Heart right ventricle (tissue), 16 donors: ENCODE results near the gene ZBED2. TPM values are rescaled to one million over a fixed set of nuclear protein-coding genes. Genes with fewer than 3 reads are reported as not detected.

ENCODE experiments used
- ATAC-seq, 8 donors: fragments of 200-7000 bp; cut with Tn5 transposase; one replicate each; pipeline ENCODE4 v1.9.1; 2020; ENCODE audit warnings: mild to moderate bottlenecking in 8 of 8, moderate library complexity in 8 of 8, moderate number of reproducible peaks in 1 of 8
- DNase-seq, 2 donors: peaks; one replicate each; pipeline ENCODE4 v3.0.0-alpha.2; 2020
- H3K27ac ChIP-seq, 10 donors: fragments of 200-600 bp; sonication (generic) in 2 of 10; one replicate each; pipeline versions ENCODE4 v1.5.0 to v1.8.0; 2020 to 2022; ENCODE audit warnings: mild to moderate bottlenecking in 3 of 10
- H3K27me3 ChIP-seq, 7 donors: fragments of 200-600 bp; one replicate each; pipeline ENCODE4 v1.8.0; 2021 to 2022; ENCODE audit warnings: mild to moderate bottlenecking in 2 of 7
- H3K36me3 ChIP-seq, 9 donors: fragments of 200-600 bp; sonication (generic) in 1 of 9; one replicate each; pipeline versions ENCODE4 v1.5.0 to v1.8.0; 2020 to 2022; ENCODE audit warnings: mild to moderate bottlenecking in 2 of 9
- H3K4me1 ChIP-seq, 9 donors: fragments of 200-600 bp; sonication (generic) in 1 of 9; one replicate each; pipeline versions ENCODE4 v1.5.0 to v1.8.0; 2020 to 2022; ENCODE audit warnings: mild to moderate bottlenecking in 4 of 9
- H3K4me3 ChIP-seq, 10 donors: fragments of 200-600 bp; sonication (generic) in 2 of 10; one replicate each; pipeline versions ENCODE4 v1.5.0 to v1.8.0; 2020 to 2022; ENCODE audit warnings: mild to moderate bottlenecking in 7 of 10, moderate library complexity in 2 of 10
- H3K9me3 ChIP-seq, 11 donors: fragments of 200-600 bp in 10 of 11; sonication (generic) in 2 of 11; one replicate each; pipeline versions ENCODE4 v1.5.0 to v1.8.0; 2013 to 2022; ENCODE audit warnings: mild to moderate bottlenecking in 2 of 11, control low read depth in 1 of 11, moderate library complexity in 1 of 11
- WGBS, 2 donors: extraction: QIAGEN DNeasy Blood & Tissue Kit; methylation state at CpG; one replicate each; pipeline ENCODE4 v1.1.7; 2013; ENCODE audit warnings: inconsistent platforms in 1 of 2; 5-methylcytosine and 5-hydroxymethylcytosine counted together
- intact Hi-C, 10 donors: fragments of 100-400 bp; cut with DNase I; formaldehyde crosslinking; loops; one replicate each; pipeline versions ENCODE4 v1.11.1 to v1.14.2; 2022
- polyA plus RNA-seq, 2 donors: library from polyadenylated mRNA; stranded (reverse); fragments of 200-250 nt; gene quantifications; one replicate each; pipeline ENCODE4 v1.2.3, GENCODE V29; 2013
- total RNA-seq, 10 donors: library from RNA; stranded (reverse); fragmentation: NEBNext Ultra II Directional in 3 of 10; extraction: Animal tissue kit (Norgen Biotek cat#: 25700) in 3 of 10; gene quantifications; one replicate each; pipeline versions ENCODE4 v1.2.1 to v1.2.4, GENCODE V29; 2021 to 2023
- TF ChIP-seq, protein P1 (sequence below), 9 donors: fragments of 200-600 bp; sonication (generic) in 2 of 9; IDR thresholded peaks; one replicate each; pipeline versions ENCODE4 v1.5.0 to v1.8.0; 2021 to 2022; ENCODE audit warnings: antibody characterized with exemption in 9 of 9, mild to moderate bottlenecking in 5 of 9, moderate library complexity in 1 of 9
- donor health status: Arrhythmogenic right ventricular cardiomyopathy.
- donor health status: ischemic (EF 13 %, LVEDD 7.1; RV severe dilation, severe dysfunction).
- donor health status: healthy with polysubstance abuse.
- donor health status: DM: no; HTN: yes; CAD: no.
- donor health status: DM: no; HTN: no; CAD: no.
- donor health status: ischemic (EF 25% LVEDD 6.9; RV normal size, moderate dysfunction).
- donor health status: ischemic (EF 25% LVEDD 5.7; RV mildly dilated, moderate dysfunction).
- donor health status: healthy.
- donor health status: DM: yes; HTN: yes; CAD: no.
- donor health status: Ischemic cardiomyopathy.
- donor health status: ischemic (EF 35%, LVEDD 5.7; RV mildly dilated, moderate dysfunction).
- donor health status: nonischemic (EF 11% LVEDD 7.7; RV severe dilation, severe dysfunction).
- donor health status: DM: yes; HTN: yes; CAD: no.
- donor health status: PGD.
- donor health status: ischemic (EF 29% LVEDD 5.4; RV normal size, mild dysfunction).
- donor health status: nonischemic (EF 23%, LVEDD 6.1; RV moderate dilation, normal function).

The ZBED2 gene
- total and polyA plus RNA-seq, 12 donors = 0.83 TPM; not detected in 11

DNA sequence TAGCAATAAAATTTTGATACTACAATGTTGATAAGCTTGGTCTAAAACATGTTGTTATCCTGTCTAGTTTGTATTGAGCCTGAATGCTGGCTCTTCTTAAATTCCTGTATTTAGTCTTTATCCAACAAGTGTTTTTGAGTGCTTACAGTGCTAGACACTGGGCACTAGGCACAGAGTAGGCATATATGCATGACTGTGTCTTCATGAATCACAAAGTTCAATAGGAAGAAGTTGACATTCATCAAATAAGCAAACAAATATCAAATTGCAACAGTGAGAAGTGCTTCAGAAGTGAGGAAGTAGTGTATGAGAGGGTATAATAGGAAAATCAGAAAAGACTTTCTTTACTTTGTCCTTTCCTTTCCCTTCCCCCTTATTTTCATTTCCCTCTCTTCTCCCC, 46.4 kb downstream of the ZBED2 start:
- intact Hi-C loops = no loop called here
- H3K4me1 ChIP-seq = peaks cover 0 to 8% (median 0%) of the 10 kb centered on the region in 9 donors
- H3K27ac ChIP-seq = peak overlapping the region in 1 of 10 donors; percentile 68
- ATAC-seq (no peak), DNase-seq (no peak)
- no peaks in the 10 kb centered on the region for H3K9me3 ChIP-seq
- H3K27me3 ChIP-seq = no peaks in the 10 kb centered on the region
- no peaks in the 10 kb centered on the region for H3K36me3 ChIP-seq
- H3K4me3 ChIP-seq = no peak overlapping the region
- TF ChIP-seq, protein P1, sequence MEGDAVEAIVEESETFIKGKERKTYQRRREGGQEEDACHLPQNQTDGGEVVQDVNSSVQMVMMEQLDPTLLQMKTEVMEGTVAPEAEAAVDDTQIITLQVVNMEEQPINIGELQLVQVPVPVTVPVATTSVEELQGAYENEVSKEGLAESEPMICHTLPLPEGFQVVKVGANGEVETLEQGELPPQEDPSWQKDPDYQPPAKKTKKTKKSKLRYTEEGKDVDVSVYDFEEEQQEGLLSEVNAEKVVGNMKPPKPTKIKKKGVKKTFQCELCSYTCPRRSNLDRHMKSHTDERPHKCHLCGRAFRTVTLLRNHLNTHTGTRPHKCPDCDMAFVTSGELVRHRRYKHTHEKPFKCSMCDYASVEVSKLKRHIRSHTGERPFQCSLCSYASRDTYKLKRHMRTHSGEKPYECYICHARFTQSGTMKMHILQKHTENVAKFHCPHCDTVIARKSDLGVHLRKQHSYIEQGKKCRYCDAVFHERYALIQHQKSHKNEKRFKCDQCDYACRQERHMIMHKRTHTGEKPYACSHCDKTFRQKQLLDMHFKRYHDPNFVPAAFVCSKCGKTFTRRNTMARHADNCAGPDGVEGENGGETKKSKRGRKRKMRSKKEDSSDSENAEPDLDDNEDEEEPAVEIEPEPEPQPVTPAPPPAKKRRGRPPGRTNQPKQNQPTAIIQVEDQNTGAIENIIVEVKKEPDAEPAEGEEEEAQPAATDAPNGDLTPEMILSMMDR (IDR thresholded peaks at IDR 0.05) = no peak

DNA sequence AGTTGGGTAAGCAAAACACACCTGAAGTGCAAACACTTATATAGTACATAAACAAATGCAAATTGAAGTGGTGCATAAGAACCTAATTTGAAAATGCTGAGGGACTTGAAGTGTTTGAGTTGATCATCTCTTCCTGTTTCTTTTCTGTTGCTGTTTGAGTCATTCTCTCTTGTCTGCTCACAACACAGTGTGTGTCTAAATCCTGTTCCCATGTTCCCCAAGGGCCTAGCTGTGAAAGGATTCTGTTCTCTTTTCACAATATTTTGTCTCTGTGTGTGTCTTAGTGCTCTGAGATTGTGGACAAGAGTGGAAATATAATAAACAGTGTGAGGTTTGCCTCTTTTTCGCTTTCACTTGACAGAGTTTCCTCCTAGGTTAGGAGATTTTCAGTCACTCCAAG, 47.1 kb downstream of the ZBED2 start:
- 84 to 91% methylated on average over 1 of the region's 1 CpG for WGBS, 2 donors
- H3K36me3 ChIP-seq = no peaks in the 10 kb centered on the region
- peak overlapping the region in 1 of 10 donors; percentile 4 for H3K4me3 ChIP-seq
- TF ChIP-seq, protein P1 (IDR thresholded peaks at IDR 0.05) = no peak
- H3K4me1 ChIP-seq = peaks cover 0 to 8% (median 0%) of the 10 kb centered on the region in 9 donors
- ATAC-seq (no peak), DNase-seq (no peak)
- intact Hi-C loops = no loop called here
- no peaks in the 10 kb centered on the region for H3K27me3 ChIP-seq
- no peaks in the 10 kb centered on the region for H3K9me3 ChIP-seq
- H3K27ac ChIP-seq = peak overlapping the region in 1 of 10 donors; percentile 68

DNA sequence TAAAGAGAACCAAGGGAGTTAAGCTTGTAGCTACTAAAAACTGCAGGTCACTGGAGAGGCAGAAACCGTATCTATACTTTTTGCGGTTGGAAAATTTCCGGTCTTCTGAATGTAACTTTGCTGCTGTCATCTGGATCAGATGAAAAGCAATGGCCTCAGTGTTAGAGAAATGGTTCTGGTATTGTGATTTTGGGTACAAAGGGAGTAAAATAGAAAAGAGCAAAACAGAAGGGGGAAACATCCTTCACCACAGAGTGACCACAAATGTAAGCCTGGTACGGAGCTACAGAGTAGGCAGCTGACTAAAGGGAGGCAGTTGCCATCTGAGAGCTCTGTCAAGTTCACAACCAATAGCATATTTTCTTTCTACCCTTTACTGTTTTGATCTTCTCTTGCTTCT, 47.5 kb downstream of the ZBED2 start:
- intact Hi-C loops = no loop called here

DNA sequence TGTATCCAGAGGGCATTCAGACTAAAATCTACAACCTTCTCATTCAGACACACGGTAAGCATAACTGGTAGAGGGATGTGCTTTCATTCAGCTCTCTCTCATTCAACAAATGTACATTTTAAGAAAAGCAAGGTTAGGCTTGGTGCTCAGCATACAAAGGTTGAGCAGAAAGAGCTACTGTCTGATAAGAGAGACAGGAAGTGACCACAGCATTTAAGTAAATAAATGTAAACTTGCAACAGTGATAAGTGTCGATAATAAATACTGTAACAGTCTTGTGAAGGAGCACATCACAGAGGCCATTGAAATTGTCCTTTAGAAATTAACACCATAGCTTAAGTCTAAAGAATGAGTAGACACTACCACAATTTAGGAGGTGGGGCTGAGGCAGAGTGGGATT, 49.8 kb downstream of the ZBED2 start:
- H3K27me3 ChIP-seq = peaks cover 0 to 5% (median 0%) of the 10 kb centered on the region in 7 donors
- peaks cover 0 to 14% (median 0%) of the 10 kb centered on the region in 9 donors for H3K4me1 ChIP-seq
- H3K36me3 ChIP-seq = no peaks in the 10 kb centered on the region
- no peak for DNase-seq
- TF ChIP-seq, protein P1 (IDR thresholded peaks at IDR 0.05) = no peak
- no peak overlapping the region for H3K4me3 ChIP-seq
- intact Hi-C loops = no loop called here
- no peaks in the 10 kb centered on the region for H3K9me3 ChIP-seq
- WGBS, 2 donors = 57 to 58% methylated on average over 2 of the region's 2 CpGs
- peak overlapping the region in 1 of 10 donors; percentile 46 for H3K27ac ChIP-seq
- no peak for ATAC-seq

More for the DNA sequence above, 47.5 kb downstream of the ZBED2 start:
- Histone ChIP-seq H3K36me3 (no peaks in the 10 kb centered on the region), H3K9me3 (no peaks in the 10 kb centered on the region), H3K4me3 (no peak overlapping the region), H3K4me1 (peaks cover 0 to 8% (median 0%) of the 10 kb centered on the region in 9 donors), H3K27ac (peak overlapping the region in 1 of 10 donors; percentile 68), H3K27me3 (no peaks in the 10 kb centered on the region)
- WGBS, 2 donors = 89 to 90% methylated on average over 4 of the region's 4 CpGs
- TF ChIP-seq, protein P1 (IDR thresholded peaks at IDR 0.05) = no peak
- DNase-seq (no peak), ATAC-seq (no peak)

Other genes with a start within 250 kb of the ZBED2 start
- 1 to 10 TPM in 2 of 10 donors, under 1 TPM in 8; 0.11 to 6.2 (median 0.31) TPM for gene CD96, start 53.1 kb downstream of the ZBED2 start, total RNA-seq
- gene CD96, start 53.1 kb downstream of the ZBED2 start, polyA plus RNA-seq = under 1 TPM; 0.07 to 0.26 TPM
- gene PLCXD2, start 79.3 kb upstream of the ZBED2 start, total RNA-seq = 10 to 100 TPM in 2 of 10 donors, 1 to 10 TPM in 7, under 1 TPM in 1; 0.96 to 19.7 (median 3.2) TPM
- gene PLCXD2, start 79.3 kb upstream of the ZBED2 start, polyA plus RNA-seq = 1 to 10 TPM; 2.4 to 3.6 TPM